HTR-8/SVneo (cell line): Measurements from ENCODE around the gene SNRNP48.

ENCODE experiments used
- DNase-seq: peaks from one replicate; pipeline ENCODE4 v3.0.0; 2011; ENCODE audit warnings: low spot score, mixed read lengths; ENCODE audit not compliant: insufficient read length
- FAIRE-seq: peaks from 2 replicates; lab custom pipeline; 2011; peaks lifted over from hg19 to GRCh38; lab: Jason Lieb, UNC

SNRNP48 gene

DNA sequence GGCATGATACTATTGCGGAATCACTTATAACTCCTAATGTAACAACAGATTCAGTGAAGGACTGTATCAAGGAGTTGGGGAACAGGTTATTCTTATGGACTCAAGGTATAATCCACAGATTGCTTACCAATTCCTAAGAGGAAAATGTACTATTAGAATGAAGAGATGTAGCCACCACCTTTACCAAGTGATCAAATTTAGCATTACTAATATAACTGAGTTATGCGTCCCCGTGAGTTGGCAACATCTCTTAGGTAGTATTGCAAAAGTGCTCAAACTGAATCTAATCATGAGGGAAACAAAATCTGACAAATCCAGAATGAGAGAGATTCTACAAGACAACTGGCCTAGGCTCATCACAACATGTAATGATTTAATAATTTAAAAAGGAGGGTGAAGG, 777 bp upstream of the SNRNP48 start:
- FAIRE-seq (no peak), DNase-seq (no peak)

GRCh38 chr6:7590918-7591302, 912 bp downstream of the SNRNP48 start:
- FAIRE-seq (no peak), DNase-seq (no peak)

DNA sequence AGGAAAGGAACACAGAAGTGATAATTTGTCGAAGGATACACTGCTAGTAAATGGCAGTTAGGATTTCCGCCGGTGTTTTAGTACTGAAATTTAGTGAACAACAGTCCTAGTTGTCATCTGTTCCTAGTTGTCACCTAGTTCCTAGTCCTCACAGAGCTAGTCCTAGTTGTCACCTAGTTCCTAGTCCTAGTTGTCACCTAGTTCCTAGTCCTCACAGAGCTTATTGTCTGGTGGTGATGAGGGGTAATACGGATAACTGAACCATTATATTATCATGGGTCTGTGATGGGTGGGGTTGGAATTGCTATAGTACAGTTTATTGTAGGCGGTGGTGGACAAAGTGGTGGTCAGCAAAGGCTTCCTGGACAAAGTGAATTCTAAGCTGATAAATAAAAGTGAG, 1.8 kb downstream of the SNRNP48 start:
- no peak for DNase-seq
- FAIRE-seq, result peak; percentile 16

GRCh38 chr6:7593229-7593628, 3.2 kb downstream of the SNRNP48 start:
- FAIRE-seq (no peak), DNase-seq (no peak)

GRCh38 chr6:7594579-7595125, 4.7 kb downstream of the SNRNP48 start:
- DNase-seq (no peak), FAIRE-seq (no peak)

DNA sequence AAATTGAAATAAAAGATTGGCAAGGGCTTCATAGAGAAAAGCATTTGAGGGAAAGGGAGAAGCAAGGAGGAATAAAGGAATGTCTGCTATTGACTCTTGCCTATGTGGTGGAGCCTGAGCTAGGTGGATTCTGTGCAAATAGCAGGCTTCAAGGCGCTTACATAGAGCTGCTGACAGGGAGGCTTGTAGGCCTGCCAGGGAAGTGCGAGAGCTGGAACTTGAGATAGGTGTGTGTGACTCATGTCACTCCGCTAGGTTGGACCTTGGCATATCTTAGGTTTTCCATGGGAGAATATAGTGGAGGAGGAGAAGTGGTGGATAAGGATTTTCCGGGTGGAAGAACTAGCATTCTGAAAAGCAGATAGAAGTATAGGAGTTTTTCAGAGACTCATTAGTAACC, 14.0 kb downstream of the SNRNP48 start:
- DNase-seq, result no peak
- FAIRE-seq, result no peak

GRCh38 chr6:7604506-7604905, 14.5 kb downstream of the SNRNP48 start:
- FAIRE-seq (no peak), DNase-seq (no peak)

DNA sequence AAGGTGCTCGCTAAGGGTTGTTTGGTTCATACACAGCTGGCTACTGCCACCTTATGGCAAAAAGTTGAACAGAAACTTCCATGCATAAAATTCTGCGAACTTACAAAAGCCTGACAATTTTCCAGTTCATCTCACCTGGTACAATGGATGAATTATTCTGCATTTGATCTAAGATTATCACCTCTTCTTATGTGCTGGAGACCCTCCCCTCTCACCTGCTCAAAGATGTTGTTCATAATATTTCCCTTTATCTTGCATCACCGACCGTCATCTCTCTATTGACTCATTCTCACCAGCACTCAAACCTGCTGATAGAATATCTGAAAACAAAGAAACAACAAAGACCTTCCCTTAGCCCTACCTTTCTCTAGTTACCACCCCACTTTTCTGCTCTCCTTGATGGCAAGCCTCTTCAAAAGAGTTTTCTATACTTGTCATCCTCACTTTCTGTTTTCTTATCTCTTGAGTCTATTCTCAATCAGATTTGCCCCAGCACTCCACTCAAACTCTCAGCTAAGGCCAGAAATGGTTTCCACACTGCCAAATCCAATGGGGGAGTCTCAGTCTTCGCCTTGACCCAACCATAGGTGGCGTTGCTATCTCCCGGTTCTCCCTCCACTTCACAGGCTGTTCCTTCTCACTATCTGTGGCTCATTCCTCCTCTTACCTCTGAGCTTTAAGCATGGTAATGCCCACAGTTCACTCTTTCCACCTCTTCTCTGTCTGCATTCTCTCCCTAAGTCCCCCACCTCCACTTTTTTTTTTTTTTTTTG, 25.8 kb downstream of the SNRNP48 start:
- no peak for FAIRE-seq

GRCh38 chr6:7617801-7618764, 28.1 kb downstream of the SNRNP48 start:
- FAIRE-seq, result no peak

More for the DNA sequence above, 25.8 kb downstream of the SNRNP48 start:
- DNase-seq, result peak; percentile 51

GRCh38 chr6:7621761-7622160, 31.8 kb downstream of the SNRNP48 start:
- DNase-seq (no peak), FAIRE-seq (no peak)

More at GRCh38 chr6:7617801-7618764, 28.1 kb downstream of the SNRNP48 start:
- peak; percentile 64 for DNase-seq

DNA sequence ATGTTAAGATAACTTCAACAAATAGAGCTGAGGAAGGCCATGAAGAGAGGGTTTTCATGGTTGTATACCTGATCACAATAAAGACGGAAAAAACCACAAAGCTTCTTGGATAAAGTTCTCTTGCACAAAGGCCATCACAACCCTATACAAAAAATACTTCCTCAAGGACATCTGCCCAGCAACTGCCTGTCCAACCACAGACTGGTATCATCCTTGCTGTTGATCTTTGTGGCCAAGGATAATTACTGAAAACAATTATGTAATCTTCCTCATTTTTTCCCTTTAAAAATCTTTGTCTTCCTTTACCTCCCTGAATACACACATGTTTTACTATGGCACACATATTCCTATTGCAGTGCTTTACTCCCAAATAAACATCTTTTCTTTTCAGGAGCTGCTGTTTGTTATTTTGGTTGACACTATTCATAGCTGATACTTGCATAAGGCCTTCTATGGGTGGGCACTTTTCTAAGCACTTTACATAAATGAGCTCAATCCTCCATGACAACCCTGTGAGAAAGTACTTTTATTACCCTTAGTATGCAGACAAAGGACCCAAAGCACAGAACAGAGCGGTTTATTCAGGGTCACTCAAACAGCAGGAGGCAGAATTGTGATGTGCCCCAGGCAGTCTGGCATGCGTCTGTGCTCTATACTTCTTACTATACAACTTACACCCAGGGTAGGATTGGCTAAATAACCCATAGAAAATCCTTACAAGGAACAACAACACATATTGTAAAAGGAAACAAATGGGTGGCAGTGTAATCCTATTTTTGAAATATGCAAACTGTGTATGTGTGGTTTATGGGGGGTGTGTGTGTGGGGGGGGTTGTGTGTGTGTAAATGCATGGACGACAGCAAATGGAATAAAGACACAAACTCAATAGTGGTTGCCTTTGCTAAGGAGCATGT, 35.1 kb downstream of the SNRNP48 start:
- no peak for DNase-seq
- FAIRE-seq, result no peak

DNA sequence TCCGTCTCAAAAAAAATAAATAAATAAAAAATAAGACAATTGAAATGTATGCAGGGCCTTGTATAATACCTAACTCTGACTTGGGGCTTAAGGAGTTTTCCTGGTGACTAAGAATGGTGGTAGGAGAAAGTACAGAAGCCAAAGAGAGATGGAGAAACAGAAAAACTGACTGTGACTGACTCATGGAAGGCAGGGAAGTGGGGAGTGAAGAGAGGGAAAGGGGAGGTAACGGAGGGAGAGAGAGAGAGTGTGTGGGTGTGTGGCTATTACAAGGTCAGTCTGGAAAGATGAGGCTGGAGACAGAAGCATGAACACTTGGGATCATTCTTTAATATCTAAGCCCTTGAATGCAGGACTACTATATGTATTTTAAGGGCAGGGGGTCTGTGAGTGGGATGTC, 38.5 kb downstream of the SNRNP48 start:
- no peak for DNase-seq
- no peak for FAIRE-seq

- FAIRE-seq (no peak), DNase-seq (no peak)
These were observed 38.9 kb downstream of the SNRNP48 start for GRCh38 chr6:7628909-7629308.

DNA sequence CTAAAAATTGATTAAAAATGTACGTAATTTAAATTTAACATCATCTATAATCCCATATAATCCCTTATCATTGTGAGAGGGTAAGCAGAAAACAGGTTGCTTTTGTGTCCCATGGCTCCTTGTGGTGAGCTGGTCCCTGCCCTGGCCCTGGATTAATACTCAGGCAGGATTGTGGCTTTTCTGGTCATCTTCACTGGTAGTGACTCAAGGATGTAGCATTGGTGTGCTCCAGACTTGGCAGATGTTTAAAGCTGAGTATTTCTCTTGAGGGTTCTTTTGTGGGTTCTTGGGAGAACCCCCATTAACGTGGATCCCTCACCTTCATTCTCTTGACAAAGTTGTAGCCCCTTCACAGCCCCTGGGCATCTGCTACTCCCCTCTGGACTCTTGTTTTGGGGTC, 39.3 kb downstream of the SNRNP48 start:
- FAIRE-seq (no peak), DNase-seq (no peak)

DNA sequence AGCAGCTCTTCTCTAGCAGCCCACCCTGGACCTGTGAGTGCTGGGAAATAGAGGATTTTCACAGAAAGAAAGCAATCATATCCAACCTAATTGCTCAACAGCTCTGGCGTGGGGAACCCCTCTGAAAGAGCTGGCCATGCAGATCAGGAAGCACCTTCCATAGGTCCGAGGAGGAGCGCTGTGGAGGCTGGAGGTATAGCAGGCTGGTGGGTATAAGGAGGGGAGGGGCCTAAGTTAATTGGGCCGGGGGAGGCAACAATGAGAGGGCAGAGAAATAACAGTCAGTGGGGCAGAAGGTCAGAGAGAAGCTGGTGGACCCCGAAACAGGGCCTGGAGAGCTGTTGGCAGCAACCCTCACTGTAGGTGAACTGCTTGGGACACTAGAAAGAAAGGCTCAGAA, 40.8 kb downstream of the SNRNP48 start:
- FAIRE-seq (no peak), DNase-seq (no peak)

- FAIRE-seq (no peak), DNase-seq (no peak)
These were observed 41.5 kb downstream of the SNRNP48 start for GRCh38 chr6:7631466-7631865.

DNA sequence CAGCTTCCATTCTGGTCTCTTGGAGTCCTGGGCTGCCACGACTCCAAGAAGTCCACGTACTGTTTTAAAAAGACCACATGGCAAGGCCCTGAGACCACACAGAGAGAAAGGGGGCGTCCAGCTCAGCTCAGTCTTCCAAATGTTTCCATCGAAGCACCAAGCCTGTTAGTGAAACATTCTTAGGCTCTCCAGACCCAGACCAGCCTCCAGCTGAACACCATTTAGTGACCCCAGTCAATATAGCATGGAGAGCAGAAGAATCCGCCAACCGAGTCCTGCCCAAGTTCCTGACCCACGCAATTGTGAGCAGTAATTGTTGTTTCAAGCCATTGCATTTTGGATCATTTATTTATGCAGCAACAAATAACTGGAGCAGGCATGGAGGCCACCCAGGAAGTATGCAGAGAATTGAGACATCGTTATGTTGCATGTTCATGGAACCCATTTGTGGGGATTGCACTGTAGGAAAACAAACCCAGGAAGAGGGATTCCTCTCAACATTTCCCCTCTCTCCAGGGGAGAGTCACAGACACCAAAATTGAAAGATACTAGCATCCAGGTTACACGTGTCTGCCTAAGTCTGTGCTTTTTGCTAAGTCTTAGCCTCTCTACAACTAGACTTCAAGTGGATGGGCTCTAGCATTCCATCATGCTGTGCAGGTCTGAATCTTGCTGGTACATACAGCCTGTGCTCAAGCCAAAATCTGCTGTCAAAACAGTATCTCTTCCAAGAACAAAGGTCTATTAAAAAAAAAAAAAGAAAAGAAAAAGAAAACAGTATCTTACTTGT, 42.7 kb downstream of the SNRNP48 start:
- FAIRE-seq, result no peak
- no peak for DNase-seq

- FAIRE-seq (no peak), DNase-seq (no peak)
These were observed 43.4 kb downstream of the SNRNP48 start for GRCh38 chr6:7633361-7633760.

DNA sequence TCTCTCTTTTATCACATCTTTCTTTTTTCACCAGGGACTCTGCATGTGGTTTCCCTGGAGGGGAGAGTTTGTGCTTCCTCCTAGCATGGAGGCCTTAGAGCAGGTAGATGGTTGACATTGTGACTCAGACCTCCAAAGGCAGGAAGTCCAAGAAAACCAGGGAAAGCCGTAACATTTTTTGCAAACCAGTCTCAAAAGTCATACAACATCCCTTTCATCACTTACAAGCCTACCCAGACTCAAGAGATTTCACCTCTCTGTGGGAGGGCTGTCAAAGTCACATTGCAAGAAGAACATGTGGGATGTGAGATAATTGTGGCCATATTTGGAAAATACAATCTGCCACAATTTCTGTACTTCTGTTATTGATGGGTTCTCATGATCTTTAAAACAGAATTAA, 46.2 kb downstream of the SNRNP48 start:
- no peak for DNase-seq

More for the DNA sequence above, 46.2 kb downstream of the SNRNP48 start:
- FAIRE-seq, result peak; percentile 20
